ENCODE results near the gene BRSK1.

Gene BRSK1

DNA sequence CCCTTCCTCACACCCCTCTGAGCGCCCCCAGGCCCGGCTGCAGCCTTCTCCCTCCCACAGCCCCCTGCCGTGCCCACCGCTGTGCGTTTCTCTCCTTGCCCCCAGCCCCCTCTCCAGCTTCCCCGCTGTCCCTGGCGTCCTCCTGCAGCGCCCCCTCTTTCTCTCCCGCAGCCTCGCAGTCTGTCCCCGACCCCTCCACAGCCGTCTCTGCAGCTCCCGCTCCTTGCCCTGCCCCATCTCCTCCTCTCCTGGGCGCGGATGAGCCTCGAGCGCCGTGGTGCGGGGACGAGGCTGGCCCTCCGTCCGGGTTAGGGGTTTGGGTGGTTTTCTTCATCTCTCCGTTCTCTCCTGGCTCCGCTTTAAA lies 57.0 kb downstream of the BRSK1 start:
- peaks cover 37% of the 10 kb centered on the region for H3K36me3 Mint-ChIP-seq (ENCODE audit: insufficient read depth)
- H3K9me3 Mint-ChIP-seq = no peaks in the 10 kb centered on the region
- no peak for DNase-seq (ENCODE audit: low spot score in 2 of 2)
- ATAC-seq (replicated peaks; ENCODE audit: extremely low read depth, poor library complexity, severe bottlenecking) = no peak
- peak overlapping the region; percentile 99 for H3K27ac Mint-ChIP-seq (ENCODE audit: low read depth)
- peaks cover 42% of the 10 kb centered on the region for H3K4me1 Mint-ChIP-seq
- peak overlapping the region; percentile 78 for H3K4me3 Mint-ChIP-seq
- H3K27me3 Mint-ChIP-seq = peaks cover 16% of the 10 kb centered on the region

DNA sequence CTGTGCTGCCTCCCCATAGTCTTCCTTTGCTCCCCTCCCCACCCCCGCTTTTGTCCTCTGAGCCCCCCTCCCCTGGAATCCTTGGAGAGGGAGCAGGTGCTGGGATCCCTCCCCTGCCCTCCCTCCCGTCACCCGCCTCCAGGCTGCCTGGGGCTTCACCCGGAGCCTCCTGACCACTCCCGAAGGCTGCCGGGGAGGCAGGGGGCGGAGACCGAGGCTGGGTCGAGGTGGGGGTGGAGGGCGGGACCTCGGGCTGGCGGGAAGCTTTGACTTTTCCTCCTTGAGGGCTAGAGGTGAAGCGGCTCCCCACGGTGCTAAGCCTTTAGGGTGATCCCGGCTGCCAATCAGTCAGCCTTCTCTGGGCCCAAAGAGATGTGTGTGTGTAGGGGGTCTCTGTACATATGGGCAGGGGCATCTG lies 57.4 kb downstream of the BRSK1 start:
- Mint-ChIP-seq H3K4me3 (peak overlapping the region; percentile 78), H3K9me3 (no peaks in the 10 kb centered on the region), H3K36me3 (ENCODE audit: insufficient read depth) (peaks cover 37% of the 10 kb centered on the region), H3K27me3 (peaks cover 12% of the 10 kb centered on the region), H3K27ac (ENCODE audit: low read depth) (peak overlapping the region; percentile 99), H3K4me1 (peaks cover 42% of the 10 kb centered on the region)
- DNase-seq (ENCODE audit: low spot score in 2 of 2) (no peak), ATAC-seq (replicated peaks; ENCODE audit: extremely low read depth, poor library complexity, severe bottlenecking) (no peak)

DNA sequence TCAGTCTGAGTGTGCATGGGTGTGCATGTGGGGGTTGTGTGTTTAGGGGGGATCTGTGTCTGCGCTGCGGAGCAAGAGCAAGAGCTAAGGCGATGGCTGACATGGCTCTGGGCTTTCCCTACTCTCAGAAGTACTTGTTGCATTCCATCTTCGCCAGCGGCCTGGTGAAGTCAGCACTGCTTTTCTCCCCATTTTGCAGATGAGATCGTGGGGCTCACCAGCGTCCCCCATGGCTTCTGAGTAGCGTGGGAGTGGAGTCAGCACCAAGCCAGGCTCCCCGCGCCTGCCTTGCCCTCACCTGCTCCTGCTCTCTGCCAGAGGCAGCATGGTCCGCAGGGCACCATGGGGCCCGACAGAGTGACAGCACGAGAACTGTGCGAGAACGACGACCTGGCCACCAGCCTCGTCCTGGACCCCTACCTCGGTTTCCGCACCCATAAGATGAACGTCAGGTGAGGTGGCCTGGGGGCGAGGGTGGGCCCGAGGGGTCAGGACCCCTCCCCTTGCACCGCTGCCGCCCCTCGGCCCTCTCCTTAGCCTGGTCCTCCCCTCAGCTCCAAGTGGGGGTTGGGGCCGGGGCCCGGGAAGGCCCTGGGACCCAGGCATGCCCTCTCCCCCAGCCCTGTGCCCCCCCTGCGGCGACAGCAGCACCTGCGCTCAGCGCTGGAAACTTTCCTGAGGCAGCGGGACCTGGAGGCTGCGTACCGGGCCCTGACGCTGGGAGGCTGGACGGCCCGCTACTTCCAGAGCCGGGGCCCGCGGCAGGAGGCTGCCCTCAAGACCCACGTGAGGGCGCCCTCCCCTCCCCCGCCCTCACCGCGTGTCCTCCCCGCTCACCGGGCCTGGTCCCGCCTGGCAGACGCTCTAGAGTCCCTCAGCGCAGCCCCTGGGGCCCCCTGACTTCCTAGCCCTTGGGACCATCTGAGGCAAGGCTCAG lies 58.1 kb downstream of the BRSK1 start:
- peak overlapping the region; percentile 78 for H3K4me3 Mint-ChIP-seq
- ATAC-seq (replicated peaks; ENCODE audit: extremely low read depth, poor library complexity, severe bottlenecking) (no peak), DNase-seq (ENCODE audit: low spot score in 2 of 2) (no peak)
- H3K36me3 Mint-ChIP-seq (ENCODE audit: insufficient read depth) = peaks cover 36% of the 10 kb centered on the region
- peak overlapping the region; percentile 99 for H3K27ac Mint-ChIP-seq (ENCODE audit: low read depth)
- H3K27me3 Mint-ChIP-seq = peaks cover 5% of the 10 kb centered on the region
- no peaks in the 10 kb centered on the region for H3K9me3 Mint-ChIP-seq
- H3K4me1 Mint-ChIP-seq = peaks cover 42% of the 10 kb centered on the region

DNA sequence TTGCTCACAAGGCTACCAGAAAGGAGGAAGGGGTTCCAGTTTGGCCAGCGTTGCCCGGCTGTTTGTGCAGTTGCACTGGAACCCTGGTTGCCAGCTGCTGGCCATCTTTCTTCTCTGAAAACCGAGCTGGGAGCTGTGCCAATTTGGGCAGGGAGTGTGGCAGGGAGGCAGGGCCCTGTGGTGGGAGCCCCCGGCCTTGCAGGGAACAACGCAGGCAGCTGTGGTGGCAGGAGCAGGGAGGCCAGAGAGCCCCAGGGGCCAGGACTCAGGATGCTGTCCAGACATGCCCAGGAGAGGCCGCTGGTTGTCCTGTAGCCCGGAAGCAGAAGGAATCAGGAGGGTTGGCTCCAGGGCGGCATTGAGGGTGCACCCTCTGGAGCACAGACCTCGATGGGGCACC lies 60.6 kb downstream of the BRSK1 start:
- Mint-ChIP-seq H3K4me1 (peaks cover 31% of the 10 kb centered on the region), H3K36me3 (ENCODE audit: insufficient read depth) (peaks cover 14% of the 10 kb centered on the region), H3K4me3 (no peak overlapping the region), H3K9me3 (no peaks in the 10 kb centered on the region), H3K27ac (ENCODE audit: low read depth) (no peak overlapping the region), H3K27me3 (no peaks in the 10 kb centered on the region)
- ATAC-seq (replicated peaks; ENCODE audit: extremely low read depth, poor library complexity, severe bottlenecking) = no peak
- no peak for DNase-seq (ENCODE audit: low spot score in 2 of 2)

DNA sequence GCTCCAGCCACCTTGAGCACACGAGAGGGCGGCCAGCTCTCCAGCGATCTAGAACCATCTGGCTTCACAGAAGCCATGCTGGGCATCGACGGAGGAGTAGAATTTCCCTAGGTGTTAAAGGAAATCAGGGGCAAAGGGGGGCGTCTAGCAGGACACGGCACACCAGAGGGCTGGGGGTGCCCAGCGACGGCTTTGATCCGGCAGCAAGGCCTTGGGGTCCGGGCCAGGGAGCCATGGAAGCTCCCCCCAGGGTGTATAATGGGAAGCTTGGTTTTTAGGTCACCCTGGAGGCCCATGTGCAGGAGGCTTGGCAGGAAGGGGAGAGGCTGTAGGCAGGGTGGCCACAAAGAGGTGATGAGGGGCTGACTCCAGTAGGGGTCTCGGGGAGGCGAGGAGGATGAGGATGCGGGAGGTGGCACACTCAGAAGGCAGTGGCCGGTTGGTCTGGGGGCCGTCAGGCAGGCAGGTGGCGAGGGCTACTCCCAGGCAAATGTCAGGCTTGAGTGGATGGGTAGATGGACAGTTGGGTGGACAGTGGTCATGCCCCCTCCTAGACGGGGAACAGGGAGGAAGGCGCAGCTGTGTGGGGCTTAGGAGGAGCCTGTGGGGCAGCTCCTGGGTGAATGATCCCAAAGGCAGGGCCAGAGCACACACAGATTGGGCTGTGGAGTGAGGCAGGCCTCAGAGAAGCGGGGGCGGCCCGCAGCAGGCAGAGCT lies 61.5 kb downstream of the BRSK1 start:
- no peaks in the 10 kb centered on the region for H3K9me3 Mint-ChIP-seq
- DNase-seq (ENCODE audit: low spot score in 2 of 2) = no peak
- H3K4me1 Mint-ChIP-seq = peaks cover 23% of the 10 kb centered on the region
- peaks cover 7% of the 10 kb centered on the region for H3K36me3 Mint-ChIP-seq (ENCODE audit: insufficient read depth)
- peak overlapping the region; percentile 38 for H3K27ac Mint-ChIP-seq (ENCODE audit: low read depth)
- H3K27me3 Mint-ChIP-seq = peaks cover 2% of the 10 kb centered on the region
- H3K4me3 Mint-ChIP-seq = no peak overlapping the region
- no peak for ATAC-seq (replicated peaks; ENCODE audit: extremely low read depth, poor library complexity, severe bottlenecking)

DNA sequence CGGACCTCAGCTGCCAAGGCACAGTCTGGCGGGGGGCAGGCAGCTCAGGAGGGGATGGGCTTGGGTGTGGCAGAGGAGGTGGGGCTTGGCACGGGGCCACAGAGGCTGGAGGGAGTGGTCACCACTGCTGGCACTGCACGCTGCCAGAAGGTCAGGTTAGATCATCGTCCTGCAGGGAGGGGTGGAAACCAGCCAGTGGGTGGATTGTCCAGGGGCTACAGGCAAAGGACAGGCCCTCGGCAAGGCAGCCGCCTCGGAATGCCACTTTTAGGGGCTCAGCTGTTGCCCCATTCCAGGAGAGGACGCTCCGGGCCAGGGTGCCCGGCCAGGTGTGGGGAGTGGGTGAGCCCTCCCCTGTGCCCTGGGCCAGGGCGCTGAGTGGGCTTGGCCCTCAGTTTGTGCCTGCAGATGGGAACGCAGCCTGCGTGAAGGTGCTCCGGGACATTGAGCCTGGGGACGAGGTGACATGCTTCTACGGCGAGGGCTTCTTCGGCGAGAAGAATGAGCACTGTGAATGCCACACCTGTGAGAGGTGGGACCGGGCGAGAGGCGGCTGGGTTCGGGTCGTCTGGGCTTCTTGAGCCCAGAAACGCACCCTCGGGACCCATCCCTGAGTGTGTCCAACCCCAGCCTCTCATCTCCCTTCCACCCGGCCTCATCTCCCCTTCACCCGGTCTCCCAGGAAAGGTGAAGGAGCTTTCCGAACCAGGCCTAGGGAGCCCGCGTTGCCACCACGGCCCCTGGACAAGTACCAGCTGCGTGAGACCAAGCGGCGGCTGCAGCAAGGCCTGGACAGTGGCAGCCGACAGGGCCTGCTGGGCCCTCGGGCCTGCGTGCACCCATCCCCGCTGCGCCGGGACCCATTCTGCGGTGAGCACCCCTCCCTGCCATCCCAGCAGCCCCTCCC lies 62.3 kb downstream of the BRSK1 start:
- H3K4me1 Mint-ChIP-seq = peaks cover 15% of the 10 kb centered on the region
- no peaks in the 10 kb centered on the region for H3K9me3 Mint-ChIP-seq
- peaks cover 4% of the 10 kb centered on the region for H3K36me3 Mint-ChIP-seq (ENCODE audit: insufficient read depth)
- DNase-seq (ENCODE audit: low spot score in 2 of 2) (no peak), ATAC-seq (replicated peaks; ENCODE audit: extremely low read depth, poor library complexity, severe bottlenecking) (no peak)
- H3K27ac Mint-ChIP-seq (ENCODE audit: low read depth) = no peak overlapping the region
- H3K4me3 Mint-ChIP-seq = no peak overlapping the region
- H3K27me3 Mint-ChIP-seq = peaks cover 10% of the 10 kb centered on the region

DNA sequence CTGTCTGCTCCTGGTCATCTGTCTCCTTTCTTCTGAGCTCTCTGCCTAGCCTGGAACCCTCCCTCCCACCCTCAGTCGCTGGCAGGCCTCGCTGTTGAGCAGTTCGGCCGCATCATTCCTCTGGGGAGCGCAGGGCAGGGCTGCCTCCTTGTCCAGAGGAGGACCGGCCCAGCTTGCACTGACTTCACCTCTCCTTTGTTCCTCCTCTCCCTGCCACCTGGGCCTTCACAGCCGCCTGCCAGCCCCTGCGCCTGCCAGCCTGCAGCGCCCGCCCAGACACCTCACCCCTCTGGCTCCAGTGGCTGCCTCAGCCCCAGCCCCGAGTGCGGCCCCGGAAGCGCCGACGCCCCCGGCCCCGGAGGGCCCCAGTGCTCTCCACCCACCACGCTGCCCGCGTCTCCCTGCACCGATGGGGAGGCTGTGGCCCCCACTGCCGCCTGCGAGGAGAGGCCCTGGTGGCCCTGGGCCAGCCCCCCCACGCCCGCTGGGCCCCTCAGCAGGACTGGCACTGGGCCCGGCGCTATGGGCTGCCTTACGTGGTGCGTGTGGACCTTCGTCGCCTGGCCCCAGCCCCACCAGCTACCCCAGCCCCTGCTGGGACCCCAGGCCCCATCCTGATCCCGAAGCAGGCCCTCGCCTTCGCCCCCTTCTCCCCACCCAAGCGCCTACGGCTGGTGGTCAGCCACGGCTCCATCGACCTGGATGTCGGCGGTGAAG lies 63.1 kb downstream of the BRSK1 start:
- ATAC-seq (replicated peaks; ENCODE audit: extremely low read depth, poor library complexity, severe bottlenecking) = no peak

DNA sequence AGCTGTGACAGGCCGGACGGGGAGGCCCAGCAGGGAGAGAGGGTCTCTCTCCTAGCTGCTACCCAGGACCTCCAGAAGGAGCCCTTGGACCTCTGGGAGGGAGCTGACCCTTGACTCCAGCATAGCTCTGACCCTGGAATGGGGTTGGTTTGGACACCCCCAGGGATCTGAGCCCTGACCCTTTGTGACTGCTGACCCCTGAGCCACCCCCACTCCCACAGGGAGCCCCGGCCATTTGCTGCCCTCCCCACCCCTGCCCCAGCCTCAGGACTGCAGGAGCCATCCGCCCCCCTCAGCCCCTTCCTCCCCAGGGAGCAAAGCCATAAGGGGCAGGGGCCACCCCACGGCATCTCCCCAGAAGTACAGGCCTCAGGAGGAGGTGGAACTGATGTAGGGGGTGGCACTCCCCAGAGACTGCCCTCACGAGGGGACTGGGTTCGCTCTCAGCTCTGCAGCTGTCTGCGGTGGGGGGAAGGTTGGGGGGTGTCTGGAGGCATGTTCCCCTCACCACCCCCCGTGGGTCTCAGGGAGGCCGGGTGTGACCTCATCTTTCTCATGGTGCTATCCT lies 63.7 kb downstream of the BRSK1 start:
- DNase-seq (ENCODE audit: low spot score in 2 of 2) (no peak), ATAC-seq (replicated peaks; ENCODE audit: extremely low read depth, poor library complexity, severe bottlenecking) (no peak)
- peaks cover 5% of the 10 kb centered on the region for H3K36me3 Mint-ChIP-seq (ENCODE audit: insufficient read depth)
- H3K27ac Mint-ChIP-seq (ENCODE audit: low read depth) = peak overlapping the region; percentile 82
- no peaks in the 10 kb centered on the region for H3K9me3 Mint-ChIP-seq
- H3K4me3 Mint-ChIP-seq = no peak overlapping the region
- peaks cover 25% of the 10 kb centered on the region for H3K27me3 Mint-ChIP-seq
- H3K4me1 Mint-ChIP-seq = peaks cover 20% of the 10 kb centered on the region

More for the DNA sequence above, 63.1 kb downstream of the BRSK1 start:
- no peak for DNase-seq (ENCODE audit: low spot score in 2 of 2)
- Mint-ChIP-seq H3K27ac (ENCODE audit: low read depth) (no peak overlapping the region), H3K9me3 (no peaks in the 10 kb centered on the region), H3K36me3 (ENCODE audit: insufficient read depth) (peaks cover 5% of the 10 kb centered on the region), H3K27me3 (peaks cover 18% of the 10 kb centered on the region), H3K4me1 (peaks cover 14% of the 10 kb centered on the region), H3K4me3 (no peak overlapping the region)

DNA sequence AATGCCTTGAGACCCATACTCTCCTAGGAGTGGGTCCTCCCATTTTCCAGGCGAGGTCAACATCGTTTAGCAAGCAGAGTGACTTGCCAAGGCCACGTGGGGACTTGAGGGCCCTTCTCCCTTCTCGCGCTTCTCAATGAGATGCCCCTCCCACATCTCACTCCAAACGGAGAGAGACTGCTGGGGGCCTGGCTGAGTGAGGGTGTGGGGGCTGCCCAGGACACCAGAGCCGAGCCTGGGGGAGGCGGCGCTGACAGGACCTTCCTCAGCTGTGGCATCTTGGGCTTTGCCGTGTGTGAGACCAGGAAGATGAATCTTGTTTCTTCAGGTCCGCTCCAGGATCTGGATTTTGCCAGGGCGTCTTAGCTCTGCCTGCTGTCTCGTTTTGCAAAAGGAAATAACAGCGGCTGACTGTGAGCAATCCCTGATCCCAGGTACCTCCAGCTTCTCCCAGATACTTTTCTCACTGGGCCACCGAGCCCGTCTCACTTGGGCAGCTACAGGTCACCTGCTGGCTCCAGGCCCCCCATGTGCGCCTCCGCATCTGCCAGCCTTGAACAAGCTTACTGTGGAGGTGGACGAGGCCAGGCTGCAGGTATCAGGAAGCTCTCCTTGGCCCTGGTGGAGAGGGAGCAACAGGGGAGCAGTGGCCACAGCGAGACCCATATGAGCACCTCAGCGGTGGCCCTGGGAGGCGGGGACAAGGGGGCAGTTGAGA lies 64.7 kb downstream of the BRSK1 start:
- DNase-seq (ENCODE audit: low spot score in 2 of 2) (no peak), ATAC-seq (replicated peaks; ENCODE audit: extremely low read depth, poor library complexity, severe bottlenecking) (no peak)
- peak overlapping the region; percentile 82 for H3K27ac Mint-ChIP-seq (ENCODE audit: low read depth)
- peaks cover 5% of the 10 kb centered on the region for H3K36me3 Mint-ChIP-seq (ENCODE audit: insufficient read depth)
- H3K4me3 Mint-ChIP-seq = no peak overlapping the region
- H3K9me3 Mint-ChIP-seq = no peaks in the 10 kb centered on the region
- peaks cover 34% of the 10 kb centered on the region for H3K27me3 Mint-ChIP-seq
- H3K4me1 Mint-ChIP-seq = peaks cover 30% of the 10 kb centered on the region

DNA sequence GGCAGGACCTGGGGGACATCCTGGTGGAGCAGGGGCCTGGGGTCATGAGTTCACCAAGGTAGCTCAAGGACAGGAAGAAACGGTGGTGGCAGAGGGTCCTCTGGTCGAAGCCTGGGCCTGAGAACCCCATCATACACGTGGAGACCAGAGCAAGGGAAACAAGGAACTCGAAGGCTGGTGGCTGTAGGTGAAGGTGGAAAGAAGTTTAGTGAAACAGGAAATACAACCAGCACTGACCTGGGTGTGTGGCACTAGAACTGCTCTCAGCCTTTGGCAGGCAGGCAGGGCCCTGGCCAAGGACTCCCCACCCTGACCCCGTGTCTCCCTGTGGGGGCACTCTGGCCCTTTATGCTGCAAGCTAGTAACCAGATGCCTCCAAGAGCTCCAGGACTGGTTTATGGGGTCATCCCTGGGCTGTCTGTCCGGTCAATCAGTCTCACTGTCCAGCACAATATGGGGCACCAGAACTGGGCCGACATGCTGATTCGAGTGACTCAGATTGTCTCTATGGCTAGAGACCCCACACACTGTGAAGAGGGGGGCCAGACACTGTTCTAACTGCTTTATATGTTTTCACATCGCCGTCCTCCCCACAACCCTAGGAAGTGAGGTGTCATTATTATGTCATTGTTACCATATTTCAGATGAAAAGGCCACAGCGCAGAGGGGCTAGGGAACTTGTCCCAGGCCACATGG lies 67.0 kb downstream of the BRSK1 start:
- H3K27ac Mint-ChIP-seq (ENCODE audit: low read depth) = no peak overlapping the region
- peaks cover 1% of the 10 kb centered on the region for H3K36me3 Mint-ChIP-seq (ENCODE audit: insufficient read depth)
- no peak overlapping the region for H3K4me3 Mint-ChIP-seq
- H3K4me1 Mint-ChIP-seq = peaks cover 26% of the 10 kb centered on the region
- ATAC-seq (replicated peaks; ENCODE audit: extremely low read depth, poor library complexity, severe bottlenecking) (no peak), DNase-seq (ENCODE audit: low spot score in 2 of 2) (no peak)
- H3K27me3 Mint-ChIP-seq = peaks cover 48% of the 10 kb centered on the region
- H3K9me3 Mint-ChIP-seq = no peaks in the 10 kb centered on the region

DNA sequence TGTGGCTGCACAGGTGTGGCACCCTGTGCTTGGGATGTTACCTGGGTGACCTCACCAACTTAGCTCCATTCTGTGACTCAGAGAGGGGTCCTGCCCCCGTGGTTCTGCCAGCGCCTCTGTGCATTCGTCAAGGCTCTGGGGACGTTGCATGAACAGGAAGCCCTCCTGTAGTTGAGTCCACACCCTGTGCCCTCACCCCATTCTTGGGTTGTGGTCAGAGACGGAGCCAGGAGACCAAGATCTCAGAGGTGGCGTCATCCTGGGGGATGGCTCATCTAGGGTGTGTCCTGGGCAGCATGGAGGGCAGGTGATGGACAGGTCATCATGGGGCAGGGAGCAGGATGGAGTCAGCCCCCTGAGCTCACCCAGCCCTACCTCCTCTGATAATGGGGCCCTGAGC lies 68.2 kb downstream of the BRSK1 start:
- Mint-ChIP-seq H3K4me1 (peaks cover 26% of the 10 kb centered on the region), H3K27ac (ENCODE audit: low read depth) (no peak overlapping the region), H3K4me3 (peak overlapping the region; percentile 36), H3K9me3 (no peaks in the 10 kb centered on the region), H3K36me3 (ENCODE audit: insufficient read depth) (peaks cover 3% of the 10 kb centered on the region), H3K27me3 (peaks cover 58% of the 10 kb centered on the region)
- ATAC-seq (replicated peaks; ENCODE audit: extremely low read depth, poor library complexity, severe bottlenecking) = no peak
- no peak for DNase-seq (ENCODE audit: low spot score in 2 of 2)

Measured in central memory CD8-positive, alpha-beta T cell (primary cell).